SK-N-MC (cell line): ENCODE measurements around the gene OLFM4.

ENCODE experiments used
- EZH2 ChIP-seq: fragments of 200-600 bp; sonication (generic); IDR thresholded peaks from one replicate; pipeline ENCODE4 v1.6.1; 2017; ENCODE audit warnings: antibody characterized with exemption
- POLR2AphosphoS5 ChIP-seq: IDR thresholded peaks from 2 replicates; pipeline ENCODE4 v1.6.1; 2012; ENCODE audit warnings: mild to moderate bottlenecking, low read depth, low read length, borderline replicate concordance

DNA sequence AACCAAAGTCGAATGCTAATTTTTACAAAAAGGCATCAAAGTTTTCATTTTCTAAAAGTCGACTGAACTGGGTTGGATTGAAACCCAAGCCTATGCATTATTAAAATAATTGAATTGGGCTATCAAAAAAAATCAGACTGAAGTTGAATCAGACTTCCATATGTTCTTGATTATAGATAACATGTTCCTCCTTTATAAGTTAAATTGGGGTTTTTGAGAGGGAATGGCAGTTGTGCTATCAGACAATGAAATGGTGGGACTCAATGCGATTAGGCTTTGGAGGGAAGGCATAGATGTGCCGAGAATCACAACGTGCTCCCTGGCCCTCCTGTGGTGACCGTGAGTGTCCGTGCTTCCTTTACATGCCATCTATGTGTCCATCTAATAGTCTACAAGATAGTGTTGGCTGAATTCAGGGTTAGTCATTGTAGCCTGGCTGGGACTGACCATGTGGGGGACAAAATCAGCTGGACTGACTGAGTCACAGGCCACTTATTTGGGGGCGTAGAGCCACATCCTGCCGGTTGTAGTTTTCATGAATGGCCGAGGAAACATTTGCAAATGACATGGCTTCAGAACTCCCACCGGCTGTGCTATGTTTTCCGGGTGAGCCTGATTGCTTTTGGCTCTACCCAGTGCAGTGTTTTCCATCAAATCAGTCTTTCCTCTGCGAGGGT, 37.1 kb upstream of the OLFM4 start:
- TF ChIP-seq EZH2 (no peak), POLR2AphosphoS5 (no peak)
